HG03432 (cell line): ENCODE results near the gene STAMBP.
"Not testable (repeated sequence)": the region's sequence is repeated elsewhere in the genome, so short reads cannot be mapped to it uniquely, and the experiment has no call there.

Source experiments
- ATAC-seq: cut with Tn5 transposase; IDR thresholded peaks from one replicate; pipeline ENCODE4 v1.9.1; 2021; ENCODE audit warnings: mild to moderate bottlenecking, moderate library complexity; ENCODE audit not compliant: unreplicated experiment

Gene STAMBP

GRCh38 chr2:73828818-73829570, at the start of gene STAMBP:
STAMBP (plus strand) TSS chr2:73828961; CDS start chr2:73830857, 1,896 bp downstream.
- peak; percentile 85 for ATAC-seq

GRCh38 chr2:73779467-73780236, 49.1 kb upstream of the STAMBP start, which contains the start of gene DUSP11:
DUSP11 (minus strand) TSS chr2:73780103; CDS start chr2:73779974, 129 bp downstream.
- ATAC-seq, result peak; percentile 98

DNA sequence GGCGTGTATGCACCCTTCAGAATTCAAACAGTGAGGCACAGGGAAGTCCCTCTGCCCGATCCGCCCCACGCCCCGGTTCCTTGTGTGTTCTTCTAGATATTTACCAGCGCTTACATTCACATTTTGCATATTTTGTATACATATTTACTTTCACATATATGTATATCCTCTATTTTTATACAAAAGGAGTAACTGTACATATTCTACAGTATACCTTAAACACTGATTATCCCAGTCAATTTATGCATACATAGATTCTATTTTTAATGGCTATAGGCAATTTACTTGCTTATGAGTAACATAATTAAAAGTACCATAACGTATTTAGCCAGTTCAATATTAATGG, 48.6 kb upstream of the STAMBP start:
- no peak for ATAC-seq

DNA sequence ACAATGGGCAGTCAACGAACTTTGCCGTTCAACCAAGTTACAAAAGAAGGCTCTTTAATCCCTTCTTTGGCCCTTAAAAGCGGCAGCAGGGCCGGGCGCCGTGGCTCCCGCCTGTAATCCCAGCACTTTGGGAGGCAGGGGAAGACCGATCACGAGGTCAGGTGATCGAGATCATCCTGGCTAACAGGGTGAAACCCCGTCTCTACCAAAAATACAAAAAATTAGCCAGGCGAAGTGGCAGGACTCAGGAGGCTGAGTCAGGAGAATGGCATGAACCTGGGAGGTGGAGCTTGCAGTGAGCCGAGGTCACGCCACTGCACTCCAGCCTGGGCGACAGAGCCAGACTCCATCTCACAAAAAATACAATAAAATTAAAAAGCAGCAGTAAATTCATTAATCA, 45.4 kb upstream of the STAMBP start:
- not testable (repeated sequence) for ATAC-seq

DNA sequence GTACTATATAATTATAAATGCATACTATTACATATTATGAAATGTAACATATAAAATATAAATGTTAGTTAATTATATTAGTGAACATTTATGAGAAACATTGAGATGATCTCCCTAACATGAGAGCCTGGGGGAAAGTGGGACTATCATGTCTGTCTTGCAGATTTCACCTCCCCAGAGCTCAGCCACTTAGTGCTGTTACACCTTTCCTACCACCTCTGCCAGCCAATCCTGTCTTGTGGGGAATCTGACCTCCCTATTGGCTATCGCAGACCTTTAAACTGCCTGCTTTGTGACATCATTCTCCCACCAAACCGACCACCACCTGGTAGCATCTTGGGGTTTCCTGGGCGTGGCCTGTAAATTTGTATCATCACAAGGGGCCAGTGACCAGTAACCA, 44.9 kb upstream of the STAMBP start, which contains the start of gene C2orf78:
C2orf78 (plus strand) TSS at position 301 of the 400 bp plus-strand sequence. CDS start 127 bp downstream, outside the sequence.
- ATAC-seq, result not testable (repeated sequence)

DNA sequence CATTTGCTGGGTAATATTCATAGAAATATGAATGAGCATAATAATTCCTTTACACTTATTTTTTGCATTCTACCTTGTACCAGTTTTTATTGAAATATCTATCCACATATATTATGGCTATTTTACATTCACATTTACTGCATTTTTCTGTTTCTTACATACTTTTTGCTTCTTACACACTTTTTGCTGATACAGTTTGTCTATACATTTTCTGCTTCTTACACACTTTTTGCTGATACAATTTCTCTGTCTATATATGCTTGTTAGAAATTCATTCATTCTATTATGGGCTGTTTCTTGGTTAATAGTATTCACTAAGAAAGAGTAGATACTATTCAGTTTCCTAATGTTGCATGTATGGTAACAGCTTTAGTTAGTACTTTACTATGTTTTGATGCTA, 16.9 kb upstream of the STAMBP start:
- ATAC-seq, result no peak

DNA sequence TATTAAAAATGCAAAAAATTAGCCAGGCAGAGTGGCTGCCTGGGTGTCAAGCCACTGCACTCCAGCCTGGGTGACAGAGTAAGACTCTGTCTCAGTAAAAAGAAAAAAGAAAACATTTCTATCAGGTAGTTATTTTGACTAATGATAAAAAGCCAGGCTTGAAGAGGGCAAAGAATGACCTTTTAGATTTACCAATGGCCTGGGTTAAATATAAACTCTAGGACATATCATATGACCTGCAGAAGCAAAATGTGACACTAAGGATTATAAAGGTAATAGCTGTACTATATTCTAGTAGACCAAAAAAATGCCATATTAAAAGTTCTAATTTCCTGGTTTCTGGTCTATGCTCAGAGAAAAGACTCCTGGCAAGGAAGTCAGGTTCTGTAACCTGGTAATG, 16.1 kb upstream of the STAMBP start:
- no peak for ATAC-seq

- no peak for ATAC-seq
Observed at GRCh38 chr2:73818296-73818695, 10.5 kb upstream of the STAMBP start.

DNA sequence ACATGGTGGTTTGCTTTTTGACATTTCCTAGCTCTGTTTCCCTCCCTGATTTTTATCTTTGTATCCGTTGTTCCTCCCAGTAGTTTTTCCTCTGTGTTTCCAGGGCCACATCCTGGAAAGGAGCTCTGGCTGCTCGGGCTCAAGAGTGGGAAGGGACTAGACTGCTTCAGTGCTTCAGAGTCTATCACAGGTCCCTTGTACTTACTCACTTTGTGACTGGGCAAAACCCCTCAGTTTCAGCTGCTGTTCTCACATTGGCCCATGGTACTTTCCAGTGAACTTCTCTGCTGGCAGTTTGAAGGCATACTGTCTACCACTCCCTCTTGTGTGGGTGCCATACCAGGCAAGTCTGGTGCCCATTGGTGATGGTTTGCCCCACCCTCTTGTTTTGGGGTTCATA, 7.5 kb upstream of the STAMBP start:
- ATAC-seq, result peak; percentile 77

DNA sequence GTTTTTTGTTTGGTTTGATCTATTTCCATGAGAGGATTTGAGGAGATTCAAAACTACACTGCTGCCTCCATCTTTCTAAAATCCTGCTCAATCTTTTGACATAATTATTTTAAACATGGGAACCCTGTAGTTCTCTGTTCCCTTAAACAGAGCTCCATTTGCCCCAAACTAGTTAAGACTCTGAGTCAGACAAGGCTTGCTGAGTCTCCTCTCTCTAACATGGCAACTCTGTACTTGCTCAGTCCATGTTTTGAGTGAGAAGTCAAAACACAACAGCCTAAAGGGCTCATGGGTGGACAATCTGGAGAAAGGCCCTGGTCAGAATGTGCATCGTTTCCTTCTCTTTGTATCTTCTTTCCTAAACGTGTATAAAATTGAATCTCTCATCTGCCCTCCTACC, 7.1 kb upstream of the STAMBP start:
- no peak for ATAC-seq

- peak; percentile 81 for ATAC-seq
Observed at GRCh38 chr2:73822276-73822675, 6.5 kb upstream of the STAMBP start.

GRCh38 chr2:73822991-73823390, 5.8 kb upstream of the STAMBP start:
- no peak for ATAC-seq

GRCh38 chr2:73823416-73823815, 5.3 kb upstream of the STAMBP start:
- no peak for ATAC-seq

DNA sequence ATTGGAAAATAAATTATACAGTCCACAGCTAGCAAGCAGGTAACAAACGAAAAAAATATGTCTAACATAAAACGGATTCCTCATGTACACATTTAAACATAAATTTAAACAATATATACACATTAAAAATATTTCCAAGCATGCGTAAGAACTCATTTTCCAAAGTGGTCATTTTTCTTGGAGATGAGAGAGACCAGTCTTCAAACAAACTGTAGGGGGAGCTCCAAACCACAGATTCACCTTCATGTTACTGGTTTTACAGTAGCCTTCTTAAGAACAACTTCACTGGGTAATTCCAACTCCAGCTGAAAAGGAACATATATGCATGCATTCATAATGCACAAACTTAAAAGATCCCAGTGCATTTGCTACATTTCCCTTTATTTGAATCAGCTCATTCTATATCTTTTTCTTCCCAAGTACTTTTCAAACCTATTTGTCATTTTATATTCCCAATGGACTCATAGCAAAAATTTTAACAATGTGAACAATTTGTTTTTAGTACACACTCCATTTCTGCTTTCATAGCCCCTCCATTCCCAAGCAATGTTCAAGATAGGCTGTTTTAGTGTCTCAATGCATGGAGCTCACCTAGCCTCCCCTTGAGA, 4.7 kb upstream of the STAMBP start:
- ATAC-seq, result no peak

- ATAC-seq, result no peak
Observed at GRCh38 chr2:73825408-73825807, 3.4 kb upstream of the STAMBP start.

DNA sequence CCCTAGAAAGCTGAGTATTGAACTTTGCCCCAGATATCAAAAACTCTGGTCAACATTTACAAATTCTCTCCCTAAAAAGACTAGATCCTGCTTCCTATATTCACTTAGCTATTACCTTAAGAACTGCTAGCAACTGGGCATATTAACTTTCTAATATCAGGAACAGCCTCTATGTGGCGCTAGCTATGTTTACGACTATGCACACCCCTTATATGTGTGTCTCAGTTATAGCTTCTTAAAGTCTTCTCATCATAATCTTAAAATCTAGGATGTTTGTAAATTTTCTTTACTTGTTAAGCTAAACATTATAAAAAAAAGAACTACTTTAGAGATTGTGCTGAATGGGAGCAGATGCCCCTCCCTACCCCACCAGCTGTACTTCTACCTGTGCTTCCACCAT, 1.7 kb upstream of the STAMBP start:
- ATAC-seq, result no peak

DNA sequence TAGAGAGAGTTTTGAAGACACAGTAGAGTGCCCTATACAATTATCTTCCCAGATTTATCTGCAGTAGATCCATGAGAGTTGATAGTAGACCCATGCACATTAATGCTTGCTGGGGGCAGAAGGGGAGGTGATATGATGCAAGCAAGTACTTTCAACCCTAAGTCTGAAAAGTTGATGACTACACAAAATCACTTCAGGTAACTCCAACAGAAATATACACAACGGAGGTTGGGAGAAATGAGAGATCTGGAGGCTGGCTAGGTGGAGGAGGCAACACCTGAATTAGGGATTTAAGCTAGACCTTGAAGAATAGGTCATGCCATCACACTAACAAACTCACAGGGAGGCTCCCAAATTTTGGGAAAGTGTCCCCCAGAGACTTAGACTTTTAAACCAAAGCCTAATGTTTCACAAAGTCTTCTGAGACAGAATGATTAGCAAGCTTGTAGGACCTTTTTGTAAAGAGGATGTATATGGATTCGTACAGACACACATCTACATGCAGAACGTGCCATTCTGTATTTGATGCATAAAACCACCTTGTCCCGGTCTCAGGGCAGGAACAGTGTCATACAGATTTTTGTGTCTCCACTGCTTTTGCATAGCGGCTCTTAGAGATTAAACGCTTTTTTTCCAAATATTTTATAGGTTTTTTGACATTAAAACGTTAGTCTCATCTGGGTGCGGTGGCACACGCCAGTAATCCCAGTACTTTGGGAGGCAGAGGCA, 937 bp upstream of the STAMBP start:
- ATAC-seq, result no peak

DNA sequence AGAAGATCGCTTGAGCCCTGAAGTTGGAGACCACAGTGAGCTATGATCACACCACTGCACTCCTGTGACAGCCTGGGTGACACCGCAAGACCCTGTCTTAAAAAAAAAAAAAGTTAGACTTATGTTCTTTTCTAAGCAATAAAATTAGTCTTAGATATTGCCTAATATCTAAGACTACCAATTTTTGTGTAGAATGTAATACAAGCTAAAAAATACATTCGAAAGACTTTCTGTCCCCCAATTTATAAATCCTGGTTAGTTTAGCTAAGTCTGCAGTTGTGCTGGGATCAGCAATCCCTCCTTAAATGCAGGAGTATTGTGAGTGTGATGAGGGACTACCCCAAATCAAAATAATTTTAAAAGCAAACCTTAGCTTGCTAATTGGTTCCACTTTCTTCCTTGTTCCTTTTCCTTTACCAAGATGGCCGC, 358 bp upstream of the STAMBP start:
- no peak for ATAC-seq

GRCh38 chr2:73830871-73831401, 2.2 kb downstream of the STAMBP start:
- ATAC-seq, result no peak

- no peak for ATAC-seq
Observed at GRCh38 chr2:73832930-73833329, 4.2 kb downstream of the STAMBP start.
